ENCODE results near the gene ZBTB2. TPM values are rescaled to one million over a fixed set of nuclear protein-coding genes. Genes with fewer than 3 reads are reported as not detected.

ZBTB2 gene
- total RNA-seq, 2 experiments from 2014 or later = 16.4 to 17.0 TPM

DNA sequence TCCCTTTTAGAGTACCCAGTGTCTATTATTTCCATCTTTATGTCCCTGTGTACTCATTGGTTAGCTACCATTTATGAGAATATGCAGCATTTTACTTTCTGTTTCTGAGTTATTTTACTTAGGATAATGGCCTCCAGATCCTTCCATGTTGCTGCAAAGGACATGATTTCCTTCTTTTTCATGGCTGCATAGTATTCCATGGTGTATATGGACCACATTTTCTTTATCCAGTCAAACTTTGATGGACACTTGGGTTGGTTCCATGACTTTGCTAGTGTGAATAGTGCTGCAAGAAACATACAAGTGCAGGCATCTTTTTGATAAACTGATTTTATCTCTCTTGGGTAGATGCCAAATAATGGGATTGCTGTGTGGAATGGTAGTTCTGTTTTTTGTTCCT, 55.4 kb downstream of the ZBTB2 start:
- H3K9me3 ChIP-seq (ENCODE audit: low read length) = no peaks in the 10 kb centered on the region
- no peaks in the 10 kb centered on the region for H3K36me3 ChIP-seq (ENCODE audit: insufficient read depth, low read length)
- no peak overlapping the region for H3K4me2 ChIP-seq (ENCODE audit: low read length)
- no peak overlapping the region for H3K27ac ChIP-seq (ENCODE audit: low read depth, low read length, poor library complexity, severe bottlenecking)
- no peak for TF ChIP-seq EZH2phosphoT487 (IDR thresholded peaks at IDR 0.05; ENCODE audit: borderline replicate concordance, low read depth, low read length)
- TF ChIP-seq, protein P1, sequence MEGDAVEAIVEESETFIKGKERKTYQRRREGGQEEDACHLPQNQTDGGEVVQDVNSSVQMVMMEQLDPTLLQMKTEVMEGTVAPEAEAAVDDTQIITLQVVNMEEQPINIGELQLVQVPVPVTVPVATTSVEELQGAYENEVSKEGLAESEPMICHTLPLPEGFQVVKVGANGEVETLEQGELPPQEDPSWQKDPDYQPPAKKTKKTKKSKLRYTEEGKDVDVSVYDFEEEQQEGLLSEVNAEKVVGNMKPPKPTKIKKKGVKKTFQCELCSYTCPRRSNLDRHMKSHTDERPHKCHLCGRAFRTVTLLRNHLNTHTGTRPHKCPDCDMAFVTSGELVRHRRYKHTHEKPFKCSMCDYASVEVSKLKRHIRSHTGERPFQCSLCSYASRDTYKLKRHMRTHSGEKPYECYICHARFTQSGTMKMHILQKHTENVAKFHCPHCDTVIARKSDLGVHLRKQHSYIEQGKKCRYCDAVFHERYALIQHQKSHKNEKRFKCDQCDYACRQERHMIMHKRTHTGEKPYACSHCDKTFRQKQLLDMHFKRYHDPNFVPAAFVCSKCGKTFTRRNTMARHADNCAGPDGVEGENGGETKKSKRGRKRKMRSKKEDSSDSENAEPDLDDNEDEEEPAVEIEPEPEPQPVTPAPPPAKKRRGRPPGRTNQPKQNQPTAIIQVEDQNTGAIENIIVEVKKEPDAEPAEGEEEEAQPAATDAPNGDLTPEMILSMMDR (conservative IDR thresholded peaks at IDR 0.05; ENCODE audit: low read length) = no peak
- no peak overlapping the region for H3K4me3 ChIP-seq (ENCODE audit: low read depth, low read length, poor library complexity, severe bottlenecking)
- intact Hi-C loops (cut with micrococcal nuclease; ENCODE audit: unreplicated experiment) = no loop called here
- DNase-seq (ENCODE audit: low spot score) = no peak
- POLR2A ChIA-PET = no interaction called here
- H4K20me1 ChIP-seq (ENCODE audit: insufficient read depth, low read length) = no peaks in the 10 kb centered on the region
- CTCF ChIA-PET (ENCODE audit: unreplicated experiment) = no interaction called here
- no TSS peak for BruUV-seq (replicated peaks)
- H3K4me1 ChIP-seq (ENCODE audit: insufficient read depth, low read length, poor library complexity, severe bottlenecking) = no peaks in the 10 kb centered on the region
- H3K79me2 ChIP-seq (ENCODE audit: insufficient read depth, low read depth, low read length) = no peaks in the 10 kb centered on the region
- no peaks in the 10 kb centered on the region for H3K9me2 ChIP-seq (ENCODE audit: insufficient read depth, low read length)
- no peak overlapping the region for H2AFZ ChIP-seq (ENCODE audit: low read length)

DNA sequence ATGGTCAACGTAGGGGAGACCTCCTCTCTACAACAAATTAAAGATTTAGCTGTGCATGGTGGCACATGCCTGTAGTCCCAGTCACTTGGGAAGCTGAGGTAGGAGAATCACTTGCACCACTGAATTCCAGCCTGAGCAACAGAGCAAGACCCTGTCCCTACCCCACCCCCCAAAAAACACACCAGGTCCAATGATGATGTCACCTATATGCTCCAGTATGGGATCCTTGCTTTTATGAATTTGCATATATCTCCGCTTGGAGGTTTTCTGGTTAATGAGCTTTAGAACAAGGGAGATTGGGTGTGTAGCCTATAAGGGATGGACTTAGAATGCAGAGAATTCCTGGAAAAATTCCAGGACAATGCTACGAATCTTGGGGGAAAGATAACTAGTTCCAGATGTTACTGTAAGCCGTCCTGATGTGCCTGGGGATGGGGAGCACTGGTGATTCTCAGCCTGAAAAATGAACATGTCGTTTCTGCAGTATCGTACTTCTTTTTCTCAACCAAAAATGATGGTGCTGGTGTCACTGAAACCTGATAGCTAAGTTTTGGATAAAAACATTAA, 61.1 kb downstream of the ZBTB2 start:
- intact Hi-C loops (cut with micrococcal nuclease; ENCODE audit: unreplicated experiment) = no loop called here
- no peak overlapping the region for H3K27ac ChIP-seq (ENCODE audit: low read depth, low read length, poor library complexity, severe bottlenecking)
- no peak overlapping the region for H3K4me3 ChIP-seq (ENCODE audit: low read depth, low read length, poor library complexity, severe bottlenecking)
- no peaks in the 10 kb centered on the region for H3K9me2 ChIP-seq (ENCODE audit: insufficient read depth, low read length)
- H4K20me1 ChIP-seq (ENCODE audit: insufficient read depth, low read length) = no peaks in the 10 kb centered on the region
- no TSS peak for BruUV-seq (replicated peaks)
- H3K79me2 ChIP-seq (ENCODE audit: insufficient read depth, low read depth, low read length) = no peaks in the 10 kb centered on the region
- H3K4me1 ChIP-seq (ENCODE audit: insufficient read depth, low read length, poor library complexity, severe bottlenecking) = no peaks in the 10 kb centered on the region
- CTCF ChIA-PET (ENCODE audit: unreplicated experiment) = no interaction called here
- H3K36me3 ChIP-seq (ENCODE audit: insufficient read depth, low read length) = no peaks in the 10 kb centered on the region
- POLR2A ChIA-PET = interaction anchor here (0.6 to 1.3 kb wide), 2 partner anchors 9 to 46 kb away, joined by 3 to 4 read pairs; no protein-coding TSS in a partner anchor
- no peaks in the 10 kb centered on the region for H3K9me3 ChIP-seq (ENCODE audit: low read length)
- TF ChIP-seq EZH2phosphoT487 (IDR thresholded peaks at IDR 0.05; ENCODE audit: borderline replicate concordance, low read depth, low read length) = no peak
- TF ChIP-seq, protein P1 (conservative IDR thresholded peaks at IDR 0.05; ENCODE audit: low read length) = no peak
- no peak overlapping the region for H3K4me2 ChIP-seq (ENCODE audit: low read length)
- DNase-seq (ENCODE audit: low spot score) = no peak
- H2AFZ ChIP-seq (ENCODE audit: low read length) = no peak overlapping the region

DNA sequence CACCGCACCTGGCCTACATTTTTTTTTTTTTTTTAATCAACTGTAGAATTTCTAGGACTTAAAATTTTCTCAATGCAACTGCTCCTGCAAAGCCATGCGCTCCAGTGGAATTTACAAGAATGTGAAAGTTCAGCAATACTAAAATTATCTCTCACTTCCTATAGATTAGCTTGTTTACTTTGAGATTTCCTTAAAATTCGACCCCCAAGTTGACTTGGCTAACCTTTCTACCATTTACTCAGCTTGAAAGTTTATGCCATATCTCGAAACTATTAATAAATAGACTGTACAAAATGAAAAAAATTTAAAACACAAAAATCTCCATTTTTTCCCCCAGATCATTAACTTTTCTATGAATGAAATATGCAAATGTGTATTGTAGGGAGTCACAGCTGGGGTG, 64.3 kb downstream of the ZBTB2 start:
- intact Hi-C loops (cut with micrococcal nuclease; ENCODE audit: unreplicated experiment) = no loop called here
- TF ChIP-seq, protein P1 (conservative IDR thresholded peaks at IDR 0.05; ENCODE audit: low read length) = no peak
- TF ChIP-seq EZH2phosphoT487 (IDR thresholded peaks at IDR 0.05; ENCODE audit: borderline replicate concordance, low read depth, low read length) = no peak
- H3K27ac ChIP-seq (ENCODE audit: low read depth, low read length, poor library complexity, severe bottlenecking) = no peak overlapping the region
- H3K4me2 ChIP-seq (ENCODE audit: low read length) = no peak overlapping the region
- no peaks in the 10 kb centered on the region for H3K9me3 ChIP-seq (ENCODE audit: low read length)
- H3K36me3 ChIP-seq (ENCODE audit: insufficient read depth, low read length) = no peaks in the 10 kb centered on the region
- CTCF ChIA-PET (ENCODE audit: unreplicated experiment) = no interaction called here
- no peak overlapping the region for H3K4me3 ChIP-seq (ENCODE audit: low read depth, low read length, poor library complexity, severe bottlenecking)
- no peaks in the 10 kb centered on the region for H3K9me2 ChIP-seq (ENCODE audit: insufficient read depth, low read length)
- H4K20me1 ChIP-seq (ENCODE audit: insufficient read depth, low read length) = no peaks in the 10 kb centered on the region
- BruUV-seq (replicated peaks) = no TSS peak
- DNase-seq (ENCODE audit: low spot score) = no peak
- no peaks in the 10 kb centered on the region for H3K79me2 ChIP-seq (ENCODE audit: insufficient read depth, low read depth, low read length)
- H2AFZ ChIP-seq (ENCODE audit: low read length) = no peak overlapping the region
- POLR2A ChIA-PET = interaction anchor here (0.7 kb wide), 1 partner anchor 549 kb away, joined by 3 read pairs; no protein-coding TSS in a partner anchor
- no peaks in the 10 kb centered on the region for H3K4me1 ChIP-seq (ENCODE audit: insufficient read depth, low read length, poor library complexity, severe bottlenecking)
